Left hindlimb (tissue), 1 donor: ENCODE results near the gene UBE2E3.
"Not testable (repeated sequence)": the region's sequence is repeated elsewhere in the genome, so short reads cannot be mapped to it uniquely, and the experiment has no call there.

ENCODE experiments used
- DNase-seq: peaks from one replicate; pipeline ENCODE4 v3.0.0-alpha.2; 2018

UBE2E3 gene

GRCh38 chr2:181037922-181038321 lies 57.5 kb downstream of the UBE2E3 start:
- no peak for DNase-seq

GRCh38 chr2:181038796-181039195 lies 58.4 kb downstream of the UBE2E3 start:
- DNase-seq: no peak

DNA sequence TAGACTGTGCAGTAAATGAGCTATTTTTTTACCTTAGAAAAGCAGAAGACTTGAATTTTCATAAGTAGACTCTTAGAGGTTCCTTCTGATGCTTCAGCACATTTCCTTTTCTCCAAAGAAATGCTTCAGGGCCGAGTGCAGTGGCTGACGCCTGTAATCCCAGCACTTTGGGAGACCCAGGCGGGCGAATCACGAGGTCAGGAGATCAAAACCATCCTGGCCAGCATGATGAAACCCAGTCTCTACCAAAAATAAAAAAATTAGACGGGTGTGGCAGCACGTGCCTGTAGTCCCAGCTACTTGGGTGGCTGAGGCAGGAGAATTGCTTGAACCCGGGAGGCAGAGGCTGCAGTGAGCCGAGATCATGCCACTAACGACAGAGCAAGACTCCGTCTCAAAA lies 60.4 kb downstream of the UBE2E3 start:
- not testable (repeated sequence) for DNase-seq

- DNase-seq: no peak
These were observed 61.3 kb downstream of the UBE2E3 start for GRCh38 chr2:181041661-181042060.

DNA sequence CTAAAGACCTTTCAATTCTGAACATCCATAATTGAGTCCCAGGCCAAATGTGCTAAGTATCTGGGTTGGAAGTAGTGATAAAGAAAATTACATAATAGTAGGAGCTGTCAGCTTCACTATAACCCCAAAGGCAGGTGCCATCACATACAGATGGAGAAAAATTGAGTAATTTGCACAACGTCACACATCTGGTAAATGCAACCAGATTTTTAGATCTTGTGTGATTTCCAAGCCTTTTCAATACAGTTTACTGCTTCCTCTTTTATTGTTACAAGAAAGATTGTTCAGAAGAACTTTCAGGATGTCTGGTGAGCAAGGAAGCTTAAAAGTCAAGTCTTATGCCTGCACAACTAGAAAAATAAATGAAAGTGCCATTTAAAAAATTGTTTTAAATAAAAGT lies 62.3 kb downstream of the UBE2E3 start:
- no peak for DNase-seq

- DNase-seq: no peak
These were observed 66.4 kb downstream of the UBE2E3 start for GRCh38 chr2:181046833-181047232.

- DNase-seq: no peak
These were observed 67.4 kb downstream of the UBE2E3 start for GRCh38 chr2:181047829-181048228.

DNA sequence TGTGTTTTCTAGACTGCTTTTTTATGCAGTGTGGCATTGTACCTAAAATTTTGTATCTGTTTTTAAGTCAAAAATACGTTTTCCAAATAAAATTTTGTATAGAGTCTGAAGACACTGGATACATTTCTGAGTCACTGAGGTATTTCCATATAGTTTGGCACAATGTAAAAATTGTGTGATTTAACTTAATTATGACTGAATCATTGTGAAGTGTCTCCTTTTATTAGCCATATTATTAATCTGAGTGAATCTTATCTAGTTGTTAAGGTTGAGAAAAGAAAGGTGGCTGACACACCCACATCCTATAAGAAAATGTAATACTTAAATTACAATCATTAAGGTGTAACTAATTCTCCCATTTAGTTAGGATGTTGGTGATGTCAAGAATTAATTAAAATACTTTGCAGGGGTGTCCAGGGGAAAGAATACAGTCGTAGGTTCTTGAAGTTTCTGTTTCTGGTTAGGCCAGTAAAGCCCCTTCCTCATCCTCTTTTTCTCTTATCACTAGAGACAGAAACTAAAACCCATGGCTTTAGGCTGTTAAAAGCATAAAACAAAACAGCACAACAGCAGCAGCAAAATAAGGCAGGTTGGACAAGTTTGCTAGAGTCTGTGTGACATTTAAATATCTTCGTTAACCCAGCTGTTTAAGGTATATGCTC lies 71.6 kb downstream of the UBE2E3 start:
- no peak for DNase-seq

DNA sequence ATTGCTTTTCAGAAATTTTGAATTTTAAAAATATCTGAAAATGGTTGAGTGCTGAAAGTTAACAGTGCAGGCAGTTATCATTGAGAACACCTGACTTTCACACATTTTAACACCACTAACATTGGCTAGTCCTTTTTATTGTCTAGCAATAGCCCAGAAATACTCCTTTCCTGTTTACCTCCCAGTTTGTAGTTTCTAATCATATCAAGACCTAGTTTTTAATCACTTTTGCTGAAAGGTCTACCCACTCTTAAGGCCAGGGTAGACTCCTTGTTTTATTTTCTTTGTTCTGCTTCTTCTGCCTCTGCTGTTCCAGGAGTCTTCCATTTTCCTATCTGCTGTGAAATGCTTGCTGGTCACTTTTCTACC lies 72.1 kb downstream of the UBE2E3 start:
- DNase-seq: no peak

DNA sequence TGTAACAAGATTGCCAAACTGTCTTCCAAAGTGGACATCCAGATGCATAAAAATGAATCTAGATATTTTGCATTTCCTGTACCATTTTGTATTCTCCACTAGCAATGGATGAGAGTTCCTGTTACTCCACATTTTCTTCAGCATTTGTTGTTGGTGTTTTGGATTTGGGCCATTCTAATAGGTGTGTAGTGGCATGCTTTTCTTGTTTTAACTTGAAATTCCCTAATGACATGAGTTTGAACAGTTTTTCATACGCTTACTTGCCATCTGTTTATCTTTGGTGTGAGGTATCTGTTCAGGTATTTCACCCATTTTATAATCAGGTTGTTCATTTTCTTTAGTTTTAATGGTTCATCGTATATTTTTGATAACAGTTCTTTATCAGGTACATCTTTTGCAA lies 73.9 kb downstream of the UBE2E3 start:
- no peak for DNase-seq

DNA sequence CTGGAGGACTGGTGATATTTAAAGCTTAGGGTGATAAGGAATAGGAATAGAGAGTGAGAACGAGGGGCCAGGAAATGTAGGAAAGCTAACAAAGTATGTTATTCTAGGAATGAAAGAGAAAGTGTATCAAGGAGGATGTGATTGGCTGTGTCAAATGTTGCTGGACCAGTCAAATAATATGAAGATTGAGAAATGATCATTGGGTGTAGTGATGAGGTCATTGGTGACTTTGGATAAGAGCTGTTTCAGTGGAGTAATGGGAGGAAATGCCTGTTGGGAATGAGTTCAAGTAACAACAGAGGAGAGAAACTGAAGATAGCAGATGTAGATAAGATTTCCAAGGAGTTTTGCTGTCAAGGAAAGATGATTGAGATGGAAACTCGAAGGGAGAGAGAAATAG lies 74.4 kb downstream of the UBE2E3 start:
- DNase-seq: no peak

- no peak for DNase-seq
These were observed 78.2 kb downstream of the UBE2E3 start for GRCh38 chr2:181058378-181059269.

- DNase-seq: no peak
These were observed 83.3 kb downstream of the UBE2E3 start for GRCh38 chr2:181063696-181064095.

GRCh38 chr2:181065458-181065857 lies 85.1 kb downstream of the UBE2E3 start:
- DNase-seq: no peak

DNA sequence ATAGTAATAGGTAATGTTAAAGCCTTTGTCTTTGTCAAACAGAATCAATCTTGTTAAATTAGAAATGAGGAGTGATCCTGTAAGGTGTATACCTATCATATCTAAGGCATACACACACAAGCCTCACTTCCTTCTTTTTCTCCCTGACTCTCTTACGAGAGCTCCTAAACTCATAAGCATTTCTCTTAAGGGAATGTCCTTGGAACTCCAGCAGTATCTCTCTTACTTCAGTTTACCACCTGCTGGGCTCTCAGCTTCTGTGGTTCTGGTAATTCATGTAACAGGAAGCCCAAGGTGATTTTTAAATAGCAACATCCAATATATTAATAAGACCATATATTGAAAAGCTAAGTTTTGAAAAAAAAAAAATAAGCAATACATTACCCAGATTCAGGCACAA lies 85.9 kb downstream of the UBE2E3 start:
- DNase-seq: no peak

DNA sequence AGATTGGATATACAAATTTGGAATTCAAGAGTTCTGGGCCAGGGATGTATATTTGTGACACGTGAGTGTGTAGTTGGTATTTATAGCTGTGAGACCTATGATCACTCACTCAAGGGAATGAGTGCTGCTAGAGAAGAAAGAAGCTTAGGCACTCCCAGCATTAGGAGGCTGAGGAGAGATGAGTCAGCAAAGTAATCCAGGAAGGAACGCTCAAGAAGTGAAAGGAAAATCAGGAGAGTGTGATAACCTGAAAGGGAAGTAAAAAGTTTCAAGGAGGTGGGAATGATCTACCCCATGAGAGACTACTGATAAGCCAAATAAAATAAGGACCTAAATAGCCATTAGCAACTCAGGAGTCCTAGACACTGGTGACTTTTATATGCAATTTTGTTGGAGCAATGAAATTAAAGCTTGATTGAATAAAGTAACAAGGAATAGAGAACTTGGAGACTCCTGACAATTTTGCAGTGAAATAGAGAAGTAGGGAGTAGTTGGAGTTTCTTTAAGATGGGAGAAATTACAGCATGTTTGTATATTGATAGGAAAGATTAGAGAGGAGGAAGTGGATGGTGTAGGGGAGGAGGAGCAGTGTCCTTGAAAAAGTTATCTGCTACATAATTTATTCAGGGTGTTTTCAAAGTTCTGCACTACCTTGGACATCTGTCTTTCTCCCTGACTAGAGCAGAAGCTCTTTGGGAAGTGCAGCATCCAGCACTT lies 89.9 kb downstream of the UBE2E3 start:
- DNase-seq: no peak

DNA sequence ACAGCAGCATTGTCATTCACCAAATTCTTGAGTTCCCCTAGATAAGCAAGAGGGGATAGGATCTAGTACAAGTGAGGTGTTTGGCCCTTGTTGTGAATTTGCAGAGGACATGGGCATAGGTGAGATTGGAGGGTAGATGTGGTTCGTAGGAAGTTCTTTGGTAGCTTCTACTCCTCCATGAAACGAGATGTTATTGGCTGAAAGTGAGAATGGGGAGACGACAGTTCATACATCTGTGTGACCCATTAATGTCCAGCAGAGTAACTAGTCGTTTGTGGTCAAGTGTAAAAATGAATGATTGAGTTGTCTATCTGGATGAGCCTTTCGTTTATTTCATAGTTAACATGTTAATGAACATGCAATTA lies 90.4 kb downstream of the UBE2E3 start:
- no peak for DNase-seq

- no peak for DNase-seq
These were observed 92.3 kb downstream of the UBE2E3 start for GRCh38 chr2:181072486-181073235.

DNA sequence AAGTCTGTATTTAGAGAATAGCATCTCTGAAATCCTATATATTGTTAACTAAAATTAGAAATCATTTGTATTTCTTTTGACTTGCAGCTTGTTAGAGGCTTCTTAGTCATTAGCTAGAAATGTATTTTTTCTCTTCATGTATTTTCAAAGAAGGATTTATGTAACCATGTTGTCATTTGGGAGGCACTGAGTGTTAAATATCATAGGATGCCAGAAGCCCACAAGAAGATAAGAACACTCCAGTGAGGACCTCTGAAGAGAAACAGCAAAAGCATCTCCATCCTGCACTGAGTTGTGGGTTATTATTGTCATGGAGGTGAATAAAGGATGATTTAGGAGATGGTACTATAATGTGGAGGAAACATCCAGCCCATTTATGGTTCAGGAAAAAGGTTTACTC lies 93.5 kb downstream of the UBE2E3 start:
- no peak for DNase-seq

GRCh38 chr2:181074457-181074856 lies 94.1 kb downstream of the UBE2E3 start:
- no peak for DNase-seq

DNA sequence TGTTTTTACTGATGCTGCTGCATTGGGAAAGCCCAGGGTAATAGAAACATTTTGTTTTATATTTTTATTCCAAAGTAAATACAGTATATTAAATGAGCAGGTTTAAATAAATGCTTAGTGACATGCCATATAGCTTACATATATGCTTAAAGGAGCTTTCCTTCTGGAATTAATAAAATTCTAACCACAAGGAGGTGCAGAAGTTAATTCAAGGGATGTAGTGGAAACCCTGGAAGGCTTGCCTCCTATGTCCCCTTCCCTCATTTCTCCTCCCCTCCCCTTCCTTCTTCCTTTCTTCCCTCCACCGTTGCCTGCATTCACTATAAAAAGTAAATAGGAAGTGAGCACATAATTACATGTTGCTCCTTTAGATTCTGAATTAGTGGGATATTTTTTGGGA lies 96.3 kb downstream of the UBE2E3 start:
- no peak for DNase-seq

- no peak for DNase-seq
These were observed 96.8 kb downstream of the UBE2E3 start for GRCh38 chr2:181077128-181077709.

DNA sequence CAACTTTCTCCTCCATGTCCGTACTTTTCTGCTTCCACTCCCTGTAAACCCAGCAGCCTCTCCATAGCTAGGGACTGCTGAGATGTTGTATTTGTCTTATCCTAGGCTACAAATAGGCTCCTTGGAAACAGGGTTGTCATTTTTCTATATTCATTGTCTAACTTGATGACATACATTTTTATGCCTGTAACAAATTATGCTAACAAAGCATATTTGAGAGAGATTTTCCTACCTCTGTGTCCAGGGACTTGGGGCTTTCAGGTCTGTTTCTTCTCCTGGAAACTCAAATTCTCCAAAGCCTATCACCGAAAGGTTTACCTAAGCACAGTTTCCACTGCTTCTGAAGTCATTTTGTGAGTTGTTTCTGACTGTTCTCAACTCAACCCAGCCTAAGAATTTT lies 102.7 kb downstream of the UBE2E3 start:
- DNase-seq: no peak
